Prostate gland (tissue), 2 donors: Measurements from ENCODE around the gene SRMS.

ENCODE experiments used
- CTCF ChIP-seq, 4 experiments: fragments of 200-600 bp in 2 of 4; fragments of 450-650 bp in 2 of 4; sonication (generic) in 2 of 4; IDR thresholded peaks; 1 replicate in 3 of 4; 2 replicates in 1 of 4; pipeline ENCODE4 v1.5.1; 2016 to 2019; ENCODE audit warnings: antibody characterized with exemption in 4 of 4, mild to moderate bottlenecking in 2 of 4, moderate library complexity in 2 of 4
- POLR2A ChIP-seq: fragments of 450-650 bp; IDR thresholded peaks from one replicate; pipeline ENCODE4 v1.6.1; 2016; ENCODE audit warnings: antibody characterized with exemption, mild to moderate bottlenecking
- POLR2AphosphoS5 ChIP-seq: sonication (generic); formaldehyde crosslinking; IDR thresholded peaks from one replicate; pipeline ENCODE4 v1.6.1; 2017; ENCODE audit warnings: antibody characterized with exemption

GRCh38 chr20:63562461-63563224 is 15.1 kb upstream of the SRMS start:
- TF ChIP-seq POLR2AphosphoS5 = no peak
- no peak for TF ChIP-seq POLR2A
- TF ChIP-seq CTCF (IDR thresholded peaks at IDR 0.05) = no peak
